ENCODE measurements around the gene SLC2A4. TPM values are rescaled to one million over a fixed set of nuclear protein-coding genes. Genes with fewer than 3 reads are reported as not detected.
"Not testable (repeated sequence)": the region's sequence is repeated elsewhere in the genome, so short reads cannot be mapped to it uniquely, and the experiment has no call there.

SLC2A4 gene
- total and polyA plus RNA-seq, 2 donors (not counting 1 experiment from before 2014, with no cell fraction given): under 0.01 to 0.19 TPM

DNA sequence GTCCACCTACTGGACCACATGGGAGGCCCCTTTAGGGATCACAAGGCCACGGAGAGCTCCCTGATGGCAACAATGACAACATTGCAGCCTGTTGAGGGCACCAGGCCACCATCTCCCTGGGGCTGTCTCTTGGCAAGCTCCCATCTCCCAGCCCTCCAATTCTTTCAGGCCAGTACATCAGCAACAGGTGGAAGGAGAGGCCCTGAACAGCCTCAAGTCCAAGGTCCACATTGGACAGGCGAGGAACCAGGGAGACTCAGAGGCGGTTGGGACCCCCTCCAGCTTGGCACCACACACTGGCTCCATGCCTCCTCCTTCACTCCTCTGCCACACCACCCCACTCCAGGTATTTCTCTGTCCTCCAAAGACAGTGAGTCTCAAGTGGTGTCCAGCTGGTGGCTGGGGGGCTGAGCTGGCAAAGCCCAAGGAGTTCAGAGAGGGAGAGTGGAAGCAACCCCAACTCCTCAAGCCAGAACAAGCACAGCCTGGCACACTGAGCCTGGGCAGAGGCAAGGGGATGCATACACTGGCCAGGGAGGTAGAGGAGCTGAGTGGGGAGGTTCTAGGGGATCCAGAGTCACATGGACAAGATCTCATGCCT lies 53.5 kb downstream of the SLC2A4 start:
- no peaks in the 10 kb centered on the region for H4K20me1 ChIP-seq (ENCODE audit: control insufficient read depth, extremely low read depth, insufficient read depth, low read length)
- H3K4me1 ChIP-seq (ENCODE audit: control insufficient read depth, extremely low read depth, insufficient read depth, low read length): no peaks in the 10 kb centered on the region
- DNase-seq (ENCODE audit: low read depth in 2 of 2): no peak
- no peaks in the 10 kb centered on the region for H3K9me3 ChIP-seq (ENCODE audit: control insufficient read depth, insufficient read depth, low read depth, low read length)
- peaks cover 11% of the 10 kb centered on the region for H3K27me3 ChIP-seq (ENCODE audit: control insufficient read depth, insufficient read depth, low read length)
- H3K9ac ChIP-seq (ENCODE audit: insufficient read depth, low read length): no peak overlapping the region
- H2AFZ ChIP-seq (ENCODE audit: low read length): no peak overlapping the region
- H3K36me3 ChIP-seq (ENCODE audit: control insufficient read depth, insufficient read depth, low read length): no peaks in the 10 kb centered on the region
- no peak for TF ChIP-seq EZH2 (IDR thresholded peaks at IDR 0.05; ENCODE audit: low read length, missing control alignments)
- H3K4me2 ChIP-seq (ENCODE audit: extremely low read depth, insufficient read depth, low read length): no peak overlapping the region
- no peaks in the 10 kb centered on the region for H3K79me2 ChIP-seq (ENCODE audit: control insufficient read depth, insufficient read depth, low read length)
- no peak overlapping the region for H3K27ac ChIP-seq (ENCODE audit: insufficient read depth, low read length)
- H3K4me3 ChIP-seq (replicated peaks in 1 of 4; ENCODE audit: control extremely low read depth in 1 of 4, insufficient read depth in 1 of 4, low read depth in 3 of 4, low read length in 4 of 4): no peak overlapping the region

DNA sequence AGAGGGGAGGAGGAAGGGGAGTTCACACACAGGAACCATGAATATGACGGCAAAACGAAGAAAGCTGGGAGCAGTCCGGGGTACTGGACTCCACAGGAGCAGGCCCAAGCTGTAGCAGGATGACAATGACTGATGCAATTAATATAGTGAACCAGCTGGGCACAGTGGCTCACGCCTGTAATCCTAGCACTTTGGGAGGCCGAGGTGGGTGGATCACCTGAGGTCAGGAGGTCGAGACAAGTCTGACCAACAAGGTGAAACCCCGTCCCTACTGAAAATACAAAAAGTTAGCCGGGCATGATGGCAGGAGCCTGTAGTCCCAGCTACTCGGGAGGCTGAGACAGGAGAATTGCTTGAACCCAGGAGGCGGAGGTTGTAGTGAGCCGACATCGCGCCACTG lies 54.2 kb downstream of the SLC2A4 start:
- not testable (repeated sequence) for H3K4me1 ChIP-seq (ENCODE audit: control insufficient read depth, extremely low read depth, insufficient read depth, low read length); H3K27ac ChIP-seq (ENCODE audit: insufficient read depth, low read length); H3K9me3 ChIP-seq (ENCODE audit: control insufficient read depth, insufficient read depth, low read depth, low read length); H3K79me2 ChIP-seq (ENCODE audit: control insufficient read depth, insufficient read depth, low read length); H3K36me3 ChIP-seq (ENCODE audit: control insufficient read depth, insufficient read depth, low read length); DNase-seq (ENCODE audit: low read depth in 2 of 2); H2AFZ ChIP-seq (ENCODE audit: low read length); H3K4me2 ChIP-seq (ENCODE audit: extremely low read depth, insufficient read depth, low read length); H3K9ac ChIP-seq (ENCODE audit: insufficient read depth, low read length); H4K20me1 ChIP-seq (ENCODE audit: control insufficient read depth, extremely low read depth, insufficient read depth, low read length); H3K4me3 ChIP-seq (replicated peaks in 1 of 4; ENCODE audit: control extremely low read depth in 1 of 4, insufficient read depth in 1 of 4, low read depth in 3 of 4, low read length in 4 of 4)
- H3K27me3 ChIP-seq (ENCODE audit: control insufficient read depth, insufficient read depth, low read length): peaks cover 11% of the 10 kb centered on the region

DNA sequence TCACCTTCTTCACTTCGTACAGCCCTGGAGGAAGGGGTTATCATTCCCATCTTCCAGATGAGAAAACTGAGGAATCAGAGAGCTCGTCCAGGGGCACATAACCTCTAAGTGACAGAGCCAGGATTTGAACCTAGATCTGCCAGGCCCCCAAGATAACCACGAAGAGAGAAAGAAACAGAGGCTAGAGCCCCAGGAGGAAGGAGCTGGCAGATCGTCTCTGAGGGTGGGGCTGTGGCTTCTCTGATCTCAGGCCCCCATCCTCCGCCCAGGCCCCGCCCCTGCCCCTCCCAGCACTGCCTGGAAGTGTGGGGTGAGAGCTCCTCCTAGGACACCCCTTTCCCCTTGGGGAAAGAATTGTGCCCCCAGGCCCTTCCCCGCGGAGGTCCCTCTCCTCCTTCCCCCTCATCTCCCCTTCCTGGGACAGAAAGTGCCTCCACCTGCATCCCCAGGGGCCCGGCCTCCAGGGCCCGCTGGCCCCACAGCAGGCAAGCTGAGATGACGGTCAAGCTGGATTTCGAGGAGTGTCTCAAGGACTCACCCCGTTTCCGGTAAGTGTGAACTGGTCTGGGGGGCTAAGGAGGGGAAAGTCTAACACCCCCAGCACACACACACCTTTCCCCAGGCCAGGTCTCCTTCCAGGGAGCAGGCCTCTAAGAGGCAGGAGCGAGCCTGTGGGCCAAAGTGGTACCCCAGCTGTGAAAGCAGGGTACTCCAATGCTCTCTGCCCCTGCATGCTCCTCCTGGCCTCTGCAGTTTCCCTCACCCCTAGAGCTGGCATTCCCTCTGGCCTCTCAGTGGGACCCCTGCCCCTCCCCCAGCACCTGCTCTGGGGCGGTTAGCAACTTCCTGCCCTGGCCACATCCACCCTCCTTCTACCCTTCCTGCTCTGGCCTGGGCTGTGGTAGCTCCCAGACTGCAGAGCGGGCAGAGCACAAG lies 55.0 kb downstream of the SLC2A4 start, which contains the start of gene ACAP1:
Gene ACAP1 (plus strand): TSS at position 290 of the 936 bp plus-strand sequence. CDS start 206 bp downstream, at position 496.
- Histone ChIP-seq H3K9ac (ENCODE audit: insufficient read depth, low read length) (no peak within 1 kb of the TSS), H3K36me3 (ENCODE audit: control insufficient read depth, insufficient read depth, low read length) (no peaks in the 10 kb centered on the region), H3K4me3 (replicated peaks in 1 of 4; ENCODE audit: control extremely low read depth in 1 of 4, insufficient read depth in 1 of 4, low read depth in 3 of 4, low read length in 4 of 4) (no peak within 1 kb of the TSS), H4K20me1 (ENCODE audit: control insufficient read depth, extremely low read depth, insufficient read depth, low read length) (no peaks in the 10 kb centered on the region), H3K9me3 (ENCODE audit: control insufficient read depth, insufficient read depth, low read depth, low read length) (no peaks in the 10 kb centered on the region), H3K27me3 (ENCODE audit: control insufficient read depth, insufficient read depth, low read length) (peaks cover 11% of the 10 kb centered on the region), H2AFZ (ENCODE audit: low read length) (no peak within 1 kb of the TSS), H3K27ac (ENCODE audit: insufficient read depth, low read length) (no peak within 1 kb of the TSS), H3K4me1 (ENCODE audit: control insufficient read depth, extremely low read depth, insufficient read depth, low read length) (no peaks in the 10 kb centered on the region), H3K4me2 (ENCODE audit: extremely low read depth, insufficient read depth, low read length) (no peak within 1 kb of the TSS), H3K79me2 (ENCODE audit: control insufficient read depth, insufficient read depth, low read length) (no peaks in the 10 kb centered on the region)
- TF ChIP-seq CTCF (conservative IDR thresholded peaks at IDR 0.05 in 1 of 2, IDR thresholded peaks at IDR 0.05 in 1 of 2; ENCODE audit: low read depth in 1 of 2, low read length in 2 of 2): no peak
- no peak for TF ChIP-seq EZH2 (IDR thresholded peaks at IDR 0.05; ENCODE audit: low read length, missing control alignments)
- no peak for DNase-seq (ENCODE audit: low read depth in 2 of 2)

GRCh38 chr17:7337600-7337999 lies 56.1 kb downstream of the SLC2A4 start:
- H3K36me3 ChIP-seq (ENCODE audit: control insufficient read depth, insufficient read depth, low read length); H3K27ac ChIP-seq (ENCODE audit: insufficient read depth, low read length); H4K20me1 ChIP-seq (ENCODE audit: control insufficient read depth, extremely low read depth, insufficient read depth, low read length); H3K79me2 ChIP-seq (ENCODE audit: control insufficient read depth, insufficient read depth, low read length); DNase-seq (ENCODE audit: low read depth in 2 of 2); H2AFZ ChIP-seq (ENCODE audit: low read length); H3K9me3 ChIP-seq (ENCODE audit: control insufficient read depth, insufficient read depth, low read depth, low read length); H3K4me1 ChIP-seq (ENCODE audit: control insufficient read depth, extremely low read depth, insufficient read depth, low read length); H3K4me3 ChIP-seq (replicated peaks in 1 of 4; ENCODE audit: control extremely low read depth in 1 of 4, insufficient read depth in 1 of 4, low read depth in 3 of 4, low read length in 4 of 4); H3K27me3 ChIP-seq (ENCODE audit: control insufficient read depth, insufficient read depth, low read length); H3K4me2 ChIP-seq (ENCODE audit: extremely low read depth, insufficient read depth, low read length); H3K9ac ChIP-seq (ENCODE audit: insufficient read depth, low read length): not testable (repeated sequence)

Other genes starting within 250 kb of the SLC2A4 start
Only the 30 nearest of the 33 such genes appear.
- not detected in 2 replicates for gene CLEC10A, start 201.5 kb upstream of the SLC2A4 start, total RNA-seq
- gene CLEC10A, start 201.5 kb upstream of the SLC2A4 start, polyA plus RNA-seq: not detected in 2 replicates
- gene ASGR2, start 166.9 kb upstream of the SLC2A4 start, total RNA-seq: not detected in 2 replicates
- not detected in 2 replicates for gene ASGR2, start 166.9 kb upstream of the SLC2A4 start, polyA plus RNA-seq
- 0.66 and 0.77 TPM in 2 replicates for gene ASGR1, start 102.3 kb upstream of the SLC2A4 start, total RNA-seq
- gene ASGR1, start 102.3 kb upstream of the SLC2A4 start, polyA plus RNA-seq: 0.14 and 0.19 TPM in 2 replicates
- gene DLG4, start 61.9 kb upstream of the SLC2A4 start, total RNA-seq: 12.6 and 22.0 TPM in 2 replicates
- 11.3 and 14.2 TPM in 2 replicates for gene DLG4, start 61.9 kb upstream of the SLC2A4 start, polyA plus RNA-seq
- 185 and 313 TPM in 2 replicates for gene ACADVL, start 61.8 kb upstream of the SLC2A4 start, total RNA-seq
- 129 and 143 TPM in 2 replicates for gene ACADVL, start 61.8 kb upstream of the SLC2A4 start, polyA plus RNA-seq
- gene DVL2, start 47.2 kb upstream of the SLC2A4 start, total RNA-seq: 91.8 and 95.8 TPM in 2 replicates
- gene DVL2, start 47.2 kb upstream of the SLC2A4 start, polyA plus RNA-seq: 8.1 and 8.6 TPM in 2 replicates
- gene PHF23, start 42.3 kb upstream of the SLC2A4 start, total RNA-seq: 41.6 and 45.4 TPM in 2 replicates
- 46.6 and 48.7 TPM in 2 replicates for gene PHF23, start 42.3 kb upstream of the SLC2A4 start, polyA plus RNA-seq
- 173 and 224 TPM in 2 replicates for gene GABARAP, start 39.3 kb upstream of the SLC2A4 start, total RNA-seq
- gene GABARAP, start 39.3 kb upstream of the SLC2A4 start, polyA plus RNA-seq: 978 and 1,154 TPM in 2 replicates
- 23.1 and 40.5 TPM in 2 replicates for gene CTDNEP1, start 30.0 kb upstream of the SLC2A4 start, total RNA-seq
- gene CTDNEP1, start 30.0 kb upstream of the SLC2A4 start, polyA plus RNA-seq: 134 and 149 TPM in 2 replicates
- 31.3 and 33.2 TPM in 2 replicates for gene ELP5, start 29.5 kb upstream of the SLC2A4 start, total RNA-seq
- gene ELP5, start 29.5 kb upstream of the SLC2A4 start, polyA plus RNA-seq: 22.6 and 52.2 TPM in 2 replicates
- 2.6 and 17.2 TPM in 2 replicates for gene CLDN7, start 19.2 kb upstream of the SLC2A4 start, total RNA-seq
- 1.0 and 2.3 TPM in 2 replicates for gene CLDN7, start 19.2 kb upstream of the SLC2A4 start, polyA plus RNA-seq
- under 0.01 TPM in 1 of 2 replicates, not detected in the other for gene YBX2, start 12.9 kb downstream of the SLC2A4 start, total RNA-seq
- not detected in 2 replicates for gene YBX2, start 12.9 kb downstream of the SLC2A4 start, polyA plus RNA-seq
- gene EIF5A, start 25.9 kb downstream of the SLC2A4 start, total RNA-seq: 275 and 347 TPM in 2 replicates
- gene EIF5A, start 25.9 kb downstream of the SLC2A4 start, polyA plus RNA-seq: 752 and 1,278 TPM in 2 replicates
- gene GPS2, start 33.6 kb downstream of the SLC2A4 start, total RNA-seq: 30.6 and 38.5 TPM in 2 replicates
- 55.3 and 65.6 TPM in 2 replicates for gene GPS2, start 33.6 kb downstream of the SLC2A4 start, polyA plus RNA-seq
- gene NEURL4, start 47.6 kb downstream of the SLC2A4 start, total RNA-seq: 18.2 and 20.1 TPM in 2 replicates
- 6.0 and 8.3 TPM in 2 replicates for gene NEURL4, start 47.6 kb downstream of the SLC2A4 start, polyA plus RNA-seq
- 2.1 and 3.9 TPM in 2 replicates for gene ACAP1, start 54.8 kb downstream of the SLC2A4 start, total RNA-seq
- gene ACAP1, start 54.8 kb downstream of the SLC2A4 start, polyA plus RNA-seq: 0.06 and 0.40 TPM in 2 replicates
- gene KCTD11, start 70.4 kb downstream of the SLC2A4 start, total RNA-seq: 8.8 and 9.0 TPM in 2 replicates
- 8.4 and 11.9 TPM in 2 replicates for gene KCTD11, start 70.4 kb downstream of the SLC2A4 start, polyA plus RNA-seq
- gene TMEM95, start 73.4 kb downstream of the SLC2A4 start, total RNA-seq: not detected in 2 replicates
- gene TMEM95, start 73.4 kb downstream of the SLC2A4 start, polyA plus RNA-seq: not detected in 2 replicates
- gene TNK1, start 99.4 kb downstream of the SLC2A4 start, total RNA-seq: 0.66 and 1.0 TPM in 2 replicates
- gene TNK1, start 99.4 kb downstream of the SLC2A4 start, polyA plus RNA-seq: 0.15 and 0.20 TPM in 2 replicates
- 18.7 and 25.4 TPM in 2 replicates for gene PLSCR3, start 112.8 kb downstream of the SLC2A4 start, total RNA-seq
- gene PLSCR3, start 112.8 kb downstream of the SLC2A4 start, polyA plus RNA-seq: 39.1 and 42.1 TPM in 2 replicates
- gene TMEM256, start 122.4 kb downstream of the SLC2A4 start, total RNA-seq: 206 and 212 TPM in 2 replicates
- gene TMEM256, start 122.4 kb downstream of the SLC2A4 start, polyA plus RNA-seq: 59.1 and 78.7 TPM in 2 replicates
- 5.1 and 12.1 TPM in 2 replicates for gene NLGN2, start 126.1 kb downstream of the SLC2A4 start, total RNA-seq
- gene NLGN2, start 126.1 kb downstream of the SLC2A4 start, polyA plus RNA-seq: 7.3 and 10.0 TPM in 2 replicates
- not detected in 2 replicates for gene SPEM1, start 138.6 kb downstream of the SLC2A4 start, total RNA-seq
- not detected in 2 replicates for gene SPEM1, start 138.6 kb downstream of the SLC2A4 start, polyA plus RNA-seq
- gene SPEM2, start 143.9 kb downstream of the SLC2A4 start, total RNA-seq: not detected in 2 replicates
- gene SPEM2, start 143.9 kb downstream of the SLC2A4 start, polyA plus RNA-seq: not detected in 2 replicates
- gene SPEM3, start 147.1 kb downstream of the SLC2A4 start, total RNA-seq: not detected in 2 replicates
- not detected in 2 replicates for gene SPEM3, start 147.1 kb downstream of the SLC2A4 start, polyA plus RNA-seq
- gene TMEM102, start 153.7 kb downstream of the SLC2A4 start, total RNA-seq: 1.5 and 1.8 TPM in 2 replicates
- gene TMEM102, start 153.7 kb downstream of the SLC2A4 start, polyA plus RNA-seq: 0.52 and 0.58 TPM in 2 replicates
- 0.33 and 1.3 TPM in 2 replicates for gene FGF11, start 157.8 kb downstream of the SLC2A4 start, total RNA-seq
- gene FGF11, start 157.8 kb downstream of the SLC2A4 start, polyA plus RNA-seq: 0.43 and 0.87 TPM in 2 replicates
- 5.6 and 12.2 TPM in 2 replicates for gene CHRNB1, start 163.3 kb downstream of the SLC2A4 start, total RNA-seq
- gene CHRNB1, start 163.3 kb downstream of the SLC2A4 start, polyA plus RNA-seq: 6.3 and 9.2 TPM in 2 replicates
- gene ZBTB4, start 197.9 kb downstream of the SLC2A4 start, total RNA-seq: 16.4 and 29.9 TPM in 2 replicates
- 21.3 and 22.3 TPM in 2 replicates for gene ZBTB4, start 197.9 kb downstream of the SLC2A4 start, polyA plus RNA-seq
- gene SLC35G6, start 199.7 kb downstream of the SLC2A4 start, total RNA-seq: not detected in 2 replicates
- not detected in 2 replicates for gene SLC35G6, start 199.7 kb downstream of the SLC2A4 start, polyA plus RNA-seq